OCI-LY7 (cell line): ENCODE results near the gene DHX9. TPM values are rescaled to one million over a fixed set of nuclear protein-coding genes. Genes with fewer than 3 reads are reported as not detected.

Source experiments
- BruUV-seq: library from RNA; stranded (reverse); fragments of 400-500 nt; replicated peaks from 2 replicates; lab custom pipeline; 2021; lab: Mats Ljungman, UMichigan
- CTCF ChIA-PET: fragments of 300-600 bp; sonication (Branson Sonifier 250); formaldehyde crosslinking; loops from one replicate; lab custom pipeline; 2022; ENCODE audit warnings: antibody characterized with exemption; ENCODE audit not compliant: unreplicated experiment; lab: Charles Lee
- POLR2A ChIA-PET: fragments of 300-600 bp; sonication (Branson Sonifier 250); formaldehyde crosslinking; loops from one replicate; lab custom pipeline; 2022; ENCODE audit warnings: antibody characterized with exemption; lab: Charles Lee
- DNase-seq: peaks from one replicate; pipeline ENCODE4 v3.0.0-alpha.2; 2015; ENCODE audit warnings: low spot score
- H2AFZ ChIP-seq: fragments of 200-600 bp; sonication (generic), shearing (Covaris generic); 2 replicates; pipeline ENCODE4 v1.6.1; 2014; ENCODE audit warnings: mild to moderate bottlenecking, antibody characterized with exemption, low read length, moderate library complexity
- H3K27ac ChIP-seq: fragments of 200-600 bp; sonication (generic); 2 replicates; pipeline ENCODE4 v1.5.1; 2014; ENCODE audit warnings: mixed run types, low read depth, mild to moderate bottlenecking, moderate library complexity, low read length, inconsistent platforms; ENCODE audit not compliant: poor library complexity, severe bottlenecking
- H3K36me3 ChIP-seq: fragments of 200-600 bp; sonication (generic); 2 replicates; pipeline ENCODE4 v1.6.1; 2014; ENCODE audit warnings: mild to moderate bottlenecking, antibody characterized with exemption, low read length, moderate library complexity, mixed read lengths; ENCODE audit not compliant: insufficient read depth
- H3K4me1 ChIP-seq: fragments of 200-600 bp; sonication (generic); 2 replicates; pipeline ENCODE4 v1.5.1; 2014; ENCODE audit warnings: mild to moderate bottlenecking, low read length; ENCODE audit not compliant: insufficient read depth, poor library complexity, severe bottlenecking
- H3K4me2 ChIP-seq: fragments of 200-600 bp; sonication (generic); 2 replicates; pipeline ENCODE4 v1.6.1; 2014; ENCODE audit warnings: mild to moderate bottlenecking, low read length
- H3K4me3 ChIP-seq: fragments of 200-600 bp; sonication (generic); 2 replicates; pipeline ENCODE4 v1.5.1; 2014; ENCODE audit warnings: mild to moderate bottlenecking, low read depth, low read length; ENCODE audit not compliant: poor library complexity, severe bottlenecking
- H3K79me2 ChIP-seq: fragments of 200-600 bp; sonication (generic); 2 replicates; pipeline ENCODE4 v1.6.1; 2016; ENCODE audit warnings: low read depth, mild to moderate bottlenecking, low read length, moderate library complexity, mixed read lengths; ENCODE audit not compliant: insufficient read depth
- H3K9me2 ChIP-seq: fragments of 200-600 bp; sonication (generic); 2 replicates; pipeline ENCODE4 v1.6.1; 2016; ENCODE audit warnings: mild to moderate bottlenecking, low read length, mixed read lengths; ENCODE audit not compliant: insufficient read depth
- H3K9me3 ChIP-seq: fragments of 200-600 bp; sonication (generic); 2 replicates; pipeline ENCODE4 v1.6.1; 2014; ENCODE audit warnings: mild to moderate bottlenecking, mixed run types, low read length, mixed read lengths
- H4K20me1 ChIP-seq: fragments of 200-600 bp; sonication (generic); 2 replicates; pipeline ENCODE4 v1.6.1; 2014; ENCODE audit warnings: mild to moderate bottlenecking, antibody characterized with exemption, low read length, moderate library complexity, mixed read lengths; ENCODE audit not compliant: insufficient read depth
- EZH2phosphoT487 ChIP-seq: fragments of 200-600 bp; sonication (generic); IDR thresholded peaks from 2 replicates; pipeline ENCODE4 v1.6.1; 2018; ENCODE audit warnings: low read depth, borderline replicate concordance, mild to moderate bottlenecking, mixed run types, antibody characterized with exemption, low read length, moderate library complexity, mixed read lengths
- intact Hi-C: fragments of 100-400 bp; cut with micrococcal nuclease; formaldehyde crosslinking; loops from one replicate; pipeline ENCODE4 v1.10.0; 2022; ENCODE audit not compliant: unreplicated experiment
- total RNA-seq, 2 experiments: library from RNA; depleted of rRNA in 1 of 2; stranded (reverse); fragments of >200 nt in 1 of 2; shearing (Covaris generic) in 1 of 2; gene quantifications; 2 replicates each; pipeline ENCODE4 v1.2.3, GENCODE V29; 2014 to 2022
- TF ChIP-seq, protein P1 (sequence below): fragments of 200-600 bp; sonication (generic); conservative IDR thresholded peaks from 2 replicates; pipeline ENCODE4 v1.5.1; 2014; ENCODE audit warnings: mild to moderate bottlenecking, antibody characterized with exemption, low read length, moderate library complexity, mixed read lengths

Gene DHX9
- total RNA-seq, 2 experiments from 2014 or later = 217 to 271 TPM

DNA sequence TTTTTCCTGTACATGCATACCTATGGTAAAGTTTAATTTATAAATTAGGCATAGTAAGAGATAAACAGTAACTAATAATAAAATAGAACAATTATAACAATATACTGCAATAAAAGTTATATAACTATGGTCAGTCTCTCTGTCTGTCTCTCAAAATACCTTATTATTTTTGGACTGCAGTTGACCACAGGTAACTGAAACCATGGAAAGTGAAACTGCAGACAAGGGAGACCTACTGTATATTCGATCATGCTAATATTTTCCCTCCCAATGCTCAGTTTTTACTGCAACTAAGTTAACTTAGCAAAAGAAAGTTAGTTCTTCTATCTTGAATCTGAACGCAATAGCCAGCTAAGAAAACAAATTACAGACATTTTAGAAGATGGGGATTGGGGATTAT is 12.3 kb upstream of the DHX9 start:
- Histone ChIP-seq H4K20me1 (no peaks in the 10 kb centered on the region), H3K4me3 (no peak overlapping the region), H3K36me3 (no peaks in the 10 kb centered on the region), H2AFZ (0 out of 2 replicates have a peak overlapping the region, but pooled peaks have one; percentile 17), H3K9me2 (no peaks in the 10 kb centered on the region), H3K79me2 (no peaks in the 10 kb centered on the region), H3K4me2 (peak overlapping the region; percentile 28; the same call in 1 of the 2 replicates), H3K27ac (no peak overlapping the region), H3K9me3 (no peaks in the 10 kb centered on the region), H3K4me1 (peaks cover 23% of the 10 kb centered on the region)
- intact Hi-C loops = no loop called here
- TF ChIP-seq EZH2phosphoT487 = no peak
- TF ChIP-seq, protein P1, sequence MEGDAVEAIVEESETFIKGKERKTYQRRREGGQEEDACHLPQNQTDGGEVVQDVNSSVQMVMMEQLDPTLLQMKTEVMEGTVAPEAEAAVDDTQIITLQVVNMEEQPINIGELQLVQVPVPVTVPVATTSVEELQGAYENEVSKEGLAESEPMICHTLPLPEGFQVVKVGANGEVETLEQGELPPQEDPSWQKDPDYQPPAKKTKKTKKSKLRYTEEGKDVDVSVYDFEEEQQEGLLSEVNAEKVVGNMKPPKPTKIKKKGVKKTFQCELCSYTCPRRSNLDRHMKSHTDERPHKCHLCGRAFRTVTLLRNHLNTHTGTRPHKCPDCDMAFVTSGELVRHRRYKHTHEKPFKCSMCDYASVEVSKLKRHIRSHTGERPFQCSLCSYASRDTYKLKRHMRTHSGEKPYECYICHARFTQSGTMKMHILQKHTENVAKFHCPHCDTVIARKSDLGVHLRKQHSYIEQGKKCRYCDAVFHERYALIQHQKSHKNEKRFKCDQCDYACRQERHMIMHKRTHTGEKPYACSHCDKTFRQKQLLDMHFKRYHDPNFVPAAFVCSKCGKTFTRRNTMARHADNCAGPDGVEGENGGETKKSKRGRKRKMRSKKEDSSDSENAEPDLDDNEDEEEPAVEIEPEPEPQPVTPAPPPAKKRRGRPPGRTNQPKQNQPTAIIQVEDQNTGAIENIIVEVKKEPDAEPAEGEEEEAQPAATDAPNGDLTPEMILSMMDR = no peak
- DNase-seq = no peak
- ChIA-PET POLR2A (interaction anchor here (0.8 kb wide), 1 partner anchor 27 kb away, joined by 3 read pairs; no protein-coding TSS in a partner anchor), CTCF (no interaction called here)
- no TSS peak for BruUV-seq

DNA sequence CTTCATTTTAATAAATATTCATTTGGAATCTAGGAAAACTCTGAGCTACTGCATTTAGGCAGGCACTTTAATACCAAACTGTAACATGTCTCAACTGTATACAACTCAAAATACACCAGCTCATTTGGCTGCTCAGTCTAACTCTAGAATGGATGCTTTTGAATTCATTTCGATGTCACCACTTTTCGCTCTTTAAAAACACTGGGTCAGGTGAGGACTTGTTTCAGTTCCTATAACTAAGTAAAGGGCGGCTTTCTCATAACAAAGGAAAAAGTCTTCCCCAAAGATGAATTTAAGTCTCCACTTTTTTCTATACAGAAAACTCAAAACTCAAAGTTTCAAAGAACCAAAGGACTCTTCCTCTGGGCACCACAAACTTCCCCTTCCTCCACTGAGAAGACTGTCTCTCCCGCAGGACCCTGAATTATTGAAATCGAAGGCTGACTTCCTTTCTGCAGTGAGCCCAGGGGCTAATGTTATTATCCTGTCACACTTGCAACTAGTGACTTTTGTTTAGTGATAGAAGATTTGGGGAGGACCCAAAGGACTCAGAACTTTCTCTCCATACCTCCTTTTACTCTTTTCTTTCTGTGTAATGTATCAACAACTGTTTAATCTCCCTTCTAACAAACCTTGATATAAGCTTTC is 9.7 kb upstream of the DHX9 start:
- no peaks in the 10 kb centered on the region for H3K9me2 ChIP-seq
- peak overlapping the region; percentile 71 for H3K4me2 ChIP-seq
- peak overlapping the region; percentile 53 for H3K27ac ChIP-seq
- intact Hi-C loops = no loop called here
- H3K9me3 ChIP-seq = no peaks in the 10 kb centered on the region
- peak overlapping the region; percentile 56 for H3K4me3 ChIP-seq
- no peaks in the 10 kb centered on the region for H3K36me3 ChIP-seq
- H2AFZ ChIP-seq = peak overlapping the region; percentile 83
- POLR2A ChIA-PET = interaction anchor here (0.7 to 2.6 kb wide), 9 partner anchors 9 to 241 kb away, joined by 3 to 17 read pairs (median 5); partner anchors contain the start of genes DHX9, NPL and RNASEL
- CTCF ChIA-PET = no interaction called here
- TF ChIP-seq EZH2phosphoT487 = no peak
- TF ChIP-seq, protein P1 = no peak
- H4K20me1 ChIP-seq = no peaks in the 10 kb centered on the region
- no peaks in the 10 kb centered on the region for H3K79me2 ChIP-seq
- peaks cover 23% of the 10 kb centered on the region for H3K4me1 ChIP-seq
- no TSS peak for BruUV-seq
- peak; percentile 72 for DNase-seq

DNA sequence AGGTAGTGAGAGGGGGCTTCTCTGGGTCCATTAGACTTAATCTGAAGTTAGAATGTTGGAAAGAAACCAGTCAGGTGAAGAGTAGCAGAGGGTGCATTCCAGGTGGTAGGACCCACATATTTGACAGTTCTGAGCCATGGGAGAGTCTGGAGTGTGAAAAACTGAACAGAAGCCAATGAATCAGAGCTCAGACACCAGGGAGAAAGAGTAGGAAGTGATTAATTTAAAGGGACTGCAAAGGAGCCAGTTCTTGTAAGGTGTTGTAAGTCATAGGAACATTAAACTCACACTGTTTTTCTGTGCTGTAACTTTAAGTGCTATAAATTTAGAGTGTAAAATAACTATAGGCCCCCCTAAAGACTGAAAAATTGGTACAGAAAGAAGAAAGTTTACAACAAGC is 5.9 kb upstream of the DHX9 start:
- no peak for TF ChIP-seq EZH2phosphoT487
- TF ChIP-seq, protein P1 = no peak
- DNase-seq = no peak
- Histone ChIP-seq H2AFZ (no peak overlapping the region), H3K9me2 (no peaks in the 10 kb centered on the region), H3K9me3 (no peaks in the 10 kb centered on the region), H3K79me2 (no peaks in the 10 kb centered on the region), H3K4me3 (no peak overlapping the region), H3K4me1 (peaks cover 21% of the 10 kb centered on the region), H3K4me2 (no peak overlapping the region), H4K20me1 (no peaks in the 10 kb centered on the region), H3K36me3 (no peaks in the 10 kb centered on the region), H3K27ac (no peak overlapping the region)
- no TSS peak for BruUV-seq
- POLR2A ChIA-PET = no interaction called here
- intact Hi-C loops = loop anchor here (10.0 kb wide), 1 partner anchor 642 kb away; the partner anchor contains the start of gene SMG7
- CTCF ChIA-PET = no interaction called here
